WERI-Rb-1 (cell line): ENCODE measurements around the gene SLC22A1.

Experiments
- DNase-seq: peaks from one replicate; pipeline ENCODE4 v3.0.0-alpha.2; 2020
- H3K27ac ChIP-seq: fragments of 250-450 bp; sonication (Bioruptor Pico); 2 replicates; pipeline ENCODE4 v1.5.1; 2020; ENCODE audit warnings: mild to moderate bottlenecking, moderate library complexity
- H3K27me3 ChIP-seq: fragments of 250-450 bp; sonication (Bioruptor Pico); 2 replicates; pipeline ENCODE4 v1.5.1; 2021; ENCODE audit warnings: mild to moderate bottlenecking, low read depth, moderate library complexity; ENCODE audit not compliant: insufficient read depth, severe bottlenecking
- H3K36me3 ChIP-seq: fragments of 250-450 bp; sonication (Bioruptor Pico); 2 replicates; pipeline ENCODE4 v1.5.1; 2020; ENCODE audit warnings: mild to moderate bottlenecking, moderate library complexity
- H3K4me3 ChIP-seq: 2 replicates; pipeline ENCODE4 v1.5.1; 2011; ENCODE audit warnings: low read depth, mild to moderate bottlenecking, control low read depth, low read length
- H3K9me3 ChIP-seq: fragments of 250-450 bp; sonication (Bioruptor Pico); 2 replicates; pipeline ENCODE4 v1.5.1; 2021; ENCODE audit warnings: mild to moderate bottlenecking, moderate library complexity; ENCODE audit not compliant: severe bottlenecking
- CTCF ChIP-seq: IDR thresholded peaks from 2 replicates; pipeline ENCODE4 v1.5.1; 2011; ENCODE audit warnings: low read depth, mild to moderate bottlenecking, control low read depth, inconsistent platforms, low read length

SLC22A1 gene

GRCh38 chr6:160207618-160208017 lies 86.0 kb downstream of the SLC22A1 start:
- no peak overlapping the region for H3K27ac ChIP-seq
- no peaks in the 10 kb centered on the region for H3K36me3 ChIP-seq
- no peak for TF ChIP-seq CTCF
- H3K4me3 ChIP-seq: no peak overlapping the region
- no peak for DNase-seq
- peaks cover 9% of the 10 kb centered on the region for H3K27me3 ChIP-seq
- H3K9me3 ChIP-seq: no peaks in the 10 kb centered on the region
